ENCODE data around the gene ZNF117.
"Not testable (repeated sequence)": the region's sequence is repeated elsewhere in the genome, so short reads cannot be mapped to it uniquely, and the experiment has no call there.

ZNF117 gene

GRCh38 chr7:65033391-65033790, 42.6 kb upstream of the ZNF117 start:
- POLR2A ChIA-PET; H3K36me3 ChIP-seq (ENCODE audit: control insufficient read depth in 4 of 4, insufficient read depth in 4 of 4, low read length in 3 of 4); H3K4me3 ChIP-seq (ENCODE audit: control insufficient read depth in 1 of 7, extremely low read depth in 1 of 7, insufficient read depth in 4 of 7, low read depth in 2 of 7, low read length in 6 of 7); CTCF ChIA-PET; H3K9me3 ChIP-seq (ENCODE audit: control extremely low read depth in 1 of 5, control insufficient read depth in 4 of 5, insufficient read depth in 2 of 5, low read depth in 1 of 5, low read length in 4 of 5); H3K27ac ChIP-seq (ENCODE audit: insufficient read depth in 1 of 2, low read depth in 1 of 2, low read length in 2 of 2, poor library complexity in 1 of 2, severe bottlenecking in 2 of 2); DNase-seq; H3K4me1 ChIP-seq (ENCODE audit: control extremely low read depth in 1 of 4, control insufficient read depth in 4 of 4, insufficient read depth in 4 of 4, low read length in 3 of 4); H3K27me3 ChIP-seq (replicated peaks in 2 of 5; ENCODE audit: control insufficient read depth in 4 of 5, insufficient read depth in 5 of 5, low read length in 4 of 5): not testable (repeated sequence)
- 100% methylated on average over 10 of the region's 30 CpGs for WGBS (ENCODE audit: insufficient coverage)

- POLR2A ChIA-PET; DNase-seq; CTCF ChIA-PET; H3K27me3 ChIP-seq (replicated peaks in 2 of 5; ENCODE audit: control insufficient read depth in 4 of 5, insufficient read depth in 5 of 5, low read length in 4 of 5); H3K4me3 ChIP-seq (ENCODE audit: control insufficient read depth in 1 of 7, extremely low read depth in 1 of 7, insufficient read depth in 4 of 7, low read depth in 2 of 7, low read length in 6 of 7); H3K4me1 ChIP-seq (ENCODE audit: control extremely low read depth in 1 of 4, control insufficient read depth in 4 of 4, insufficient read depth in 4 of 4, low read length in 3 of 4); H3K9me3 ChIP-seq (ENCODE audit: control extremely low read depth in 1 of 5, control insufficient read depth in 4 of 5, insufficient read depth in 2 of 5, low read depth in 1 of 5, low read length in 4 of 5); H3K27ac ChIP-seq (ENCODE audit: insufficient read depth in 1 of 2, low read depth in 1 of 2, low read length in 2 of 2, poor library complexity in 1 of 2, severe bottlenecking in 2 of 2); H3K36me3 ChIP-seq (ENCODE audit: control insufficient read depth in 4 of 4, insufficient read depth in 4 of 4, low read length in 3 of 4): not testable (repeated sequence)
Observed at GRCh38 chr7:65025023-65025422, 34.2 kb upstream of the ZNF117 start.

DNA sequence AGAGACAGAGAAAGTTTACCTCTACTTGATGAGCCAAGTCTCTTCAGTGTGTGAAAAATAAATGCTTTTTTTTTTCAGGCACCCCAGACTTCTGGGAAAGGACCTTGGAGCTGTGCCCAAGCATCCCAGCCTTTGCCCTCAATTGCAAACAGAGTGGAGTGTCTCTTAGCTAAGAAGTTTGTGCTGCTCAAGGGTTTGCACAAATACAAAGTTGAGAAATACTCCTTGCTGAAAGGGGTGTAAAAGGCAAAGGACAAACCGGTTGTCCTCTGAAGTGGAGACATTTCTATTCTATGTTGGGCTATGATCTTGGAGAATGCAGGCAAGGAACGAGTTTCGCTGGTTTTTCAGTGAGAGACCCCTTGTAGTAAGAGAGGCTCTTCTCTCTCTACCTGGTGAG, 30.1 kb upstream of the ZNF117 start:
- CTCF ChIA-PET = not testable (repeated sequence)
- WGBS (ENCODE audit: insufficient coverage) = no CpG with 5 or more reads among the region's 3 CpGs
- POLR2A ChIA-PET = interaction anchor here (0.6 kb wide), 1 partner anchor 27 kb away, joined by 3 read pairs; no protein-coding TSS in a partner anchor

DNA sequence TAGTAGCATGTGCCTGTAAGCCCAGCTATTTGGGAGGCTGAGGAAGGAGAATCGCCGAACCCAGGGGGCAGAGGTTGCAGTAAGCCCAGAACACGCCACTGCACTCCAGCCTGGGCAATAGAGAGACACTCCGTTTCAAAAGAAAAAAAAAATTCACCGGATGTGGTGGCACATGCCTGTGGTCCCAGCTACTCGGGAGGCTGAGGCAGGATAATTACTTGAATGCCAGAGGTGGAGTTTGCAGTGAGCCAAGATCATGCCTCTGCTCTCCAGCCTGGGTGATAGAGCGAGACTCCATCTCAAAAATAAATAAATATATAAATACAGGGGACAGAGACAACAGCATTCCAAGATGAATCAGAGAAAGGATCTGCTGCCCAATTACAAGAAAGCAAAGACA, 19.0 kb upstream of the ZNF117 start:
- H3K4me3 ChIP-seq (ENCODE audit: control insufficient read depth in 1 of 7, extremely low read depth in 1 of 7, insufficient read depth in 4 of 7, low read depth in 2 of 7, low read length in 6 of 7); H3K27ac ChIP-seq (ENCODE audit: insufficient read depth in 1 of 2, low read depth in 1 of 2, low read length in 2 of 2, poor library complexity in 1 of 2, severe bottlenecking in 2 of 2); DNase-seq; H3K36me3 ChIP-seq (ENCODE audit: control insufficient read depth in 4 of 4, insufficient read depth in 4 of 4, low read length in 3 of 4); H3K9me3 ChIP-seq (ENCODE audit: control extremely low read depth in 1 of 5, control insufficient read depth in 4 of 5, insufficient read depth in 2 of 5, low read depth in 1 of 5, low read length in 4 of 5); CTCF ChIA-PET; H3K27me3 ChIP-seq (replicated peaks in 2 of 5; ENCODE audit: control insufficient read depth in 4 of 5, insufficient read depth in 5 of 5, low read length in 4 of 5); POLR2A ChIA-PET: not testable (repeated sequence)
- peaks cover 3 to 14% (median 10%) of the 10 kb centered on the region in 4 experiments for H3K4me1 ChIP-seq (ENCODE audit: control extremely low read depth in 1 of 4, control insufficient read depth in 4 of 4, insufficient read depth in 4 of 4, low read length in 3 of 4)
- WGBS (ENCODE audit: insufficient coverage) = 100% methylated on average over 3 of the region's 7 CpGs

More for the DNA sequence above, 30.1 kb upstream of the ZNF117 start:
- H3K27ac ChIP-seq (ENCODE audit: insufficient read depth in 1 of 2, low read depth in 1 of 2, low read length in 2 of 2, poor library complexity in 1 of 2, severe bottlenecking in 2 of 2); H3K36me3 ChIP-seq (ENCODE audit: control insufficient read depth in 4 of 4, insufficient read depth in 4 of 4, low read length in 3 of 4); H3K4me1 ChIP-seq (ENCODE audit: control extremely low read depth in 1 of 4, control insufficient read depth in 4 of 4, insufficient read depth in 4 of 4, low read length in 3 of 4); H3K27me3 ChIP-seq (replicated peaks in 2 of 5; ENCODE audit: control insufficient read depth in 4 of 5, insufficient read depth in 5 of 5, low read length in 4 of 5); H3K4me3 ChIP-seq (ENCODE audit: control insufficient read depth in 1 of 7, extremely low read depth in 1 of 7, insufficient read depth in 4 of 7, low read depth in 2 of 7, low read length in 6 of 7); H3K9me3 ChIP-seq (ENCODE audit: control extremely low read depth in 1 of 5, control insufficient read depth in 4 of 5, insufficient read depth in 2 of 5, low read depth in 1 of 5, low read length in 4 of 5); DNase-seq: not testable (repeated sequence)

DNA sequence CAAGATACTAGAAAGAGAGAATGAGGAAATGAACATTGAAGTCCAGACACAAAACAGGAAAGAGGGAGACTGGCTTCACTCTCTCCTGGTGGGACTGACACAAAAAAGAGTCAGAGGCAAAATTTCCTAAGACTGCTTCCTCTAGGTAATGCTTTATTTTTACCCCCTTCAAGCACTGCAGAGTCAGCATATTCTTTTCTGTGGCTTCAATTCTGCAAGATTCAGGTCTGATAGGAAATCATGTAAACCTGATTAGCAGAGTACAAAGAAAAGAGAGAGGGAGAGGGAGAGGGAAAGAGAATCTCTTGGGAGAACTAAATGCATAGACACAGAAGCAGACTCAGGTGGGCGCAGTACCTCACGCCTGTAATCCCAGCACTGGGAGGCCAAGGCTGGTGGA, 18.6 kb upstream of the ZNF117 start:
- POLR2A ChIA-PET; H3K36me3 ChIP-seq (ENCODE audit: control insufficient read depth in 4 of 4, insufficient read depth in 4 of 4, low read length in 3 of 4); CTCF ChIA-PET; H3K27me3 ChIP-seq (replicated peaks in 2 of 5; ENCODE audit: control insufficient read depth in 4 of 5, insufficient read depth in 5 of 5, low read length in 4 of 5); H3K27ac ChIP-seq (ENCODE audit: insufficient read depth in 1 of 2, low read depth in 1 of 2, low read length in 2 of 2, poor library complexity in 1 of 2, severe bottlenecking in 2 of 2); DNase-seq; H3K9me3 ChIP-seq (ENCODE audit: control extremely low read depth in 1 of 5, control insufficient read depth in 4 of 5, insufficient read depth in 2 of 5, low read depth in 1 of 5, low read length in 4 of 5); H3K4me3 ChIP-seq (ENCODE audit: control insufficient read depth in 1 of 7, extremely low read depth in 1 of 7, insufficient read depth in 4 of 7, low read depth in 2 of 7, low read length in 6 of 7): not testable (repeated sequence)
- 100% methylated on average over 2 of the region's 2 CpGs for WGBS (ENCODE audit: insufficient coverage)
- H3K4me1 ChIP-seq (ENCODE audit: control extremely low read depth in 1 of 4, control insufficient read depth in 4 of 4, insufficient read depth in 4 of 4, low read length in 3 of 4) = peaks cover 3 to 14% (median 10%) of the 10 kb centered on the region in 4 experiments

GRCh38 chr7:65007036-65007435, 16.2 kb upstream of the ZNF117 start:
- peak overlapping the region in 1 of 2 experiments; percentile 92 for H3K27ac ChIP-seq (ENCODE audit: insufficient read depth in 1 of 2, low read depth in 1 of 2, low read length in 2 of 2, poor library complexity in 1 of 2, severe bottlenecking in 2 of 2)
- POLR2A ChIA-PET = interaction anchor here (0.6 to 0.8 kb wide), 2 partner anchors 32 to 47 kb away, joined by 3 to 4 read pairs; no protein-coding TSS in a partner anchor
- H3K4me3 ChIP-seq (ENCODE audit: control insufficient read depth in 1 of 7, extremely low read depth in 1 of 7, insufficient read depth in 4 of 7, low read depth in 2 of 7, low read length in 6 of 7) = peak overlapping the region in 6 of 7 experiments; percentile 89 to 95 (median 94)
- H3K4me1 ChIP-seq (ENCODE audit: control extremely low read depth in 1 of 4, control insufficient read depth in 4 of 4, insufficient read depth in 4 of 4, low read length in 3 of 4) = peaks cover 3 to 14% (median 10%) of the 10 kb centered on the region in 4 experiments
- peaks cover 1 to 27% (median 13%) of the 10 kb centered on the region in 5 experiments for H3K9me3 ChIP-seq (ENCODE audit: control extremely low read depth in 1 of 5, control insufficient read depth in 4 of 5, insufficient read depth in 2 of 5, low read depth in 1 of 5, low read length in 4 of 5)
- 40% methylated on average over 1 of the region's 4 CpGs for WGBS (ENCODE audit: insufficient coverage)
- peaks cover 0 to 21% (median 19%) of the 10 kb centered on the region in 4 experiments for H3K36me3 ChIP-seq (ENCODE audit: control insufficient read depth in 4 of 4, insufficient read depth in 4 of 4, low read length in 3 of 4)
- CTCF ChIA-PET = interaction anchor here (1.5 to 2.0 kb wide), 2 partner anchors 9 to 31 kb away, joined by 3 to 7 read pairs; no protein-coding TSS in a partner anchor
- not testable (repeated sequence) for H3K27me3 ChIP-seq (replicated peaks in 2 of 5; ENCODE audit: control insufficient read depth in 4 of 5, insufficient read depth in 5 of 5, low read length in 4 of 5)
- DNase-seq = peak; percentile 21 to 86 (median 75)

DNA sequence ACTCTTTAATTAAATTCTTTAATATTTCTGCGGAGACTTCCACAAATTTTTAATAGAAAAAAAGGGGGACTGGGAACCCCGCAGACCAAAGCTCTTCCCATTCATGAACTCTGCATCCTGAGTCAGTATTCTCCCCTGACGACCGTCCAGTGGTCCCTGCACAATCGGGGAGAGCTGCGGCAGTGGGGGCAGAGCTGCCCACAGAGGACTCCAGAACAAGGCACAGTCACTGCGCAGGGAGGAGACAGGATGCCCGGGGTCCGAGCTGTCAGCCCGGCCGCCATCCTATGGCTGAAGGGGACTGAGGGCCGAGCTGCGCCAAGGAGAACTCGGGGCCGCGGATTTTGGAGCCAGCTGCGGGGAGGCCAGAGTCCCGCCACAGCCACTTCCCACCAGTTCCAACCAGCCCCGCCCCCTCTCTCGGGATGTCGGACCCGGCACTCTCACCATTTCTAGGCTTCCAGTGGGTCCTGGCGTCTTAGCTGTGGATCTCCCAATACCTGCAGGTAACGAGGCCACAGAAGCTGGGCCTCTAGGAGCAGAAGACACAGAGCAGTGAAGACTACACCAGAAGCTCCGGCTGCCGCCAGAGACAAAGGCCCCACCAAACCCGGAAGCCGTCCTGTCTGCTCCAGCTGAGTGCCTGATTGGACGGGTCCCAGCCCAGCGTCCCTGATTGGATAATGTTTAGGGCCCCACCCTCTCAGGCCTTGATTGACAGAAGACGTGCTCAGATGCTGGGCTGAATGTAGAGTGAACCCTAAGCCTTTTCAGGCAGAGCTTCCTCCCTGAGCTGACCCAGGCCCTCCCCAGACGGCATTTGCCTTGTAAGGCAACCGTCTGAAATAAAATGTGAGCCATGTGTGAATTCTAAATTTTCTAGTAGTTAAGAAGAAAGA, 15.5 kb upstream of the ZNF117 start, which contains the start of gene ERV3-1:
ERV3-1 (minus strand) TSS at position 594 of the 899 bp plus-strand sequence. CDS start 13,661 bp downstream, outside the sequence.
- H3K27me3 ChIP-seq (replicated peaks in 2 of 5; ENCODE audit: control insufficient read depth in 4 of 5, insufficient read depth in 5 of 5, low read length in 4 of 5) = no peaks in the 10 kb centered on the region
- peak within 1 kb of the TSS; percentile 81 to 95 (median 93) for H3K4me3 ChIP-seq (ENCODE audit: control insufficient read depth in 1 of 7, extremely low read depth in 1 of 7, insufficient read depth in 4 of 7, low read depth in 2 of 7, low read length in 6 of 7)
- H3K36me3 ChIP-seq (ENCODE audit: control insufficient read depth in 4 of 4, insufficient read depth in 4 of 4, low read length in 3 of 4) = peaks cover 2 to 26% (median 23%) of the 10 kb centered on the region in 4 experiments
- ChIA-PET POLR2A (interaction anchor here (0.6 to 0.8 kb wide), 2 partner anchors 32 to 46 kb away, joined by 3 to 4 read pairs; no protein-coding TSS in a partner anchor), CTCF (interaction anchor here (1.5 to 2.0 kb wide), 2 partner anchors 9 to 31 kb away, joined by 3 to 7 read pairs; no protein-coding TSS in a partner anchor)
- peaks cover 3 to 14% (median 10%) of the 10 kb centered on the region in 4 experiments for H3K4me1 ChIP-seq (ENCODE audit: control extremely low read depth in 1 of 4, control insufficient read depth in 4 of 4, insufficient read depth in 4 of 4, low read length in 3 of 4)
- peak within 1 kb of the TSS; percentile 79 to 92 for H3K27ac ChIP-seq (ENCODE audit: insufficient read depth in 1 of 2, low read depth in 1 of 2, low read length in 2 of 2, poor library complexity in 1 of 2, severe bottlenecking in 2 of 2)
- DNase-seq = peak; percentile 96 to 99 (median 98)
- 0% methylated on average over 18 of the region's 33 CpGs for WGBS (ENCODE audit: insufficient coverage)
- H3K9me3 ChIP-seq (ENCODE audit: control extremely low read depth in 1 of 5, control insufficient read depth in 4 of 5, insufficient read depth in 2 of 5, low read depth in 1 of 5, low read length in 4 of 5) = peaks cover 4 to 34% (median 17%) of the 10 kb centered on the region in 5 experiments
